GM21367 (cell line): Measurements from ENCODE around the gene SLC34A1.
"Not testable (repeated sequence)": the region's sequence is repeated elsewhere in the genome, so short reads cannot be mapped to it uniquely, and the experiment has no call there.

Experiments used
- ATAC-seq: cut with Tn5 transposase; IDR thresholded peaks from one replicate; pipeline ENCODE4 v1.9.1; 2021; ENCODE audit not compliant: unreplicated experiment

The SLC34A1 gene

DNA sequence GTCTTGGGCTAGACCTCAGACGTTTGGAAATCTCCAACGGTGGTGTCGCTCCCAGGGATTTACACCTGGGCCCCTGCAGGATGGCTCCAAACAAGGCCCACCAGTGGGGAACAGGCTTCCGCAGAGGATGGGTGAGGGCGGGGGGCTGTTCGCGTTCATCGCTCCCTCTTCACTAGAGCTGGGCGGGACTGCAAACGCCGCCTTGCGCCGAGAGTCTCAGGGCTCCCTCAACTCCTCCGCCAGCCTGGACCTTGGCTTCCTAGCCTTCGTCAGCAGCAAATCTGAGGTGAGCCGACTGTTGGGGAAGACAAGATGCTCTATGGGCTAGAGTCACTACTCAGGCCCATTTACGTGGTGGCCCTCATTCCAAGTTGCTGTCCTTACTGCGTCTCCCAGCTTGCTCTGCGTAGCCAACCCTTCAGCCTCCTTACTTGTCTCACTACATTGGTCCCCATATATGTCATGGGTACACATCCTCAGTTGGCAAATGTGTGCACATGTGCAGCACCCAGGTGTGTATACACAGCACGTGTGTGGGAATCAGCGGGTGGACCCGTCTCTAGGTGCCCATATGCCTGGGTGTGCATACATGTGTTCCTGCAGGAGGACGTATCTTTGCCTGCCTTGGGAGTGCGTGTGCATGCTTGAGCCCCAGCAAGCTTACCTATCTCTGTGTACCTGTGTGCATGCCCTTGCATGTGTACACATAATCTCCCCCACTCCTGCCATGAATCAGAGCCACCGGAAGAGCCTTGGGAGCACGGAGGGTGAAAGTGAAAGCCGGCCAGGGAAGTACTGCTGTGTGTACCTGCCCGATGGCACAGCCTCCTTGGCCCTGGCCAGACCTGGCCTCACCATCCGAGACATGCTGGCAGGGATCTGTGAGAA lies 16.0 kb upstream of the SLC34A1 start:
- ATAC-seq = no peak

- no peak for ATAC-seq
These were observed 15.2 kb upstream of the SLC34A1 start for GRCh38 chr5:177368869-177369644.

GRCh38 chr5:177369645-177370440 lies 14.4 kb upstream of the SLC34A1 start:
- no peak for ATAC-seq

- ATAC-seq = no peak
These were observed 13.6 kb upstream of the SLC34A1 start for GRCh38 chr5:177370488-177371119.

DNA sequence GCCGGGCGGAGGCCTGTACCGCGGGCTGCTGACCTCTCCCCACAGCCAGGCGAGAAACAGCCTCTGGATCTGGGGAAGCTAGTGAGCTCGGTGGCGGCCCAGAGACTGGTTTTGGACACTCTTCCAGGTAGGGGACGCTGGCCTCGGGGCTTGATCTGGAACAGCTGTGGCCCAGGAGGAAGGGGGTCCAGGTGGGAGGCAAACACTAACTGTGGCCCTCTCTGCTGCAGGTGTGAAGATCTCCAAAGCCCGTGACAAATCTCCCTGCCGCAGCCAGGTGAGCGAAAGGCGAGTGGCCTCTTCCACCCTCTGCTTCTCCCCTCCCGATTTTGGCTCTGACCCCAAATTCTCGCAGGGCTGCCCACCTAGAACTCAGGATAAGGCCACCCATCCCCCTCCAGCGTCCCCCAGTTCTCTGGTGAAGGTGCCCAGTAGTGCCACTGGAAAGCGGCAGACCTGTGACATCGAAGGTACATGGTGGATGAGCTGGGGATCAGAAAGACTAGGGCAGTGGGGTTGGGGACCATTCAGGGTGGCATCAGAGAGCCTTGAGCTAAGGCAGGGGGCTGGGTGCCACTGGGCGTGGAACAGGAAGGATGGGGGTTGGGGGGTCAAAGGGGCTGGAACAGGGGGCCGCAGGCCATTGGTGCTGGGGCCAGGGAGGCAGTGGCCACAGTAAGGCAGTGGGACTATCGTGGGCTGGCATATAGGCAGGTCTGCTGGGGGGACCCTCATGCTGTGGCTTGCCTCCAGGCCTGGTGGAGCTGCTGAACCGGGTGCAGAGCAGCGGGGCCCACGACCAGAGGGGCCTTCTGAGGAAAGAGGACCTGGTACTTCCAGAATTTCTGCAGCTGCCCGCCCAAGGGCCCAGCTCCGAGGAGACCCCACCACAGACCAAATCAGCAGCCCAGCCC lies 12.9 kb upstream of the SLC34A1 start:
- ATAC-seq = no peak

- ATAC-seq = no peak
These were observed 12.0 kb upstream of the SLC34A1 start for GRCh38 chr5:177372034-177372896.

DNA sequence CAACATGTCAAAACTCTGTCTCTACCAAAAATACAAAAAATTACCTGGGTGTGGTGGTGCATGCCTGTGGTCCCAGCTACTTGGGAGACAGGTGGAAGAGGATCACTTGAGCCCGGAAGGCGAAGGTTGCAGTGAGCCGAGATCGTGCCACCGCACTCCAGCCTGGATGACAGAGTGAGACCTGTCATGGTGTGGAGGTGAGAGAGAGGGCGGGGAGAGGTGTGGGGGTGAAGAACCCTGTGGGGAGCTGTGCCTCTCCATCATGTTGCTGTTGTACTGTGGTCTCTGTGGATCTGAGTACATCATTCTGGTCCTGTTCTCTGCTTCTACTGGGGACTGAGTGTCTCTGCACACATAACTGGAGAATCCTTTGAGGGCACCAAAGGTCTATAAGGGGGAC lies 11.3 kb upstream of the SLC34A1 start:
- ATAC-seq = no peak

DNA sequence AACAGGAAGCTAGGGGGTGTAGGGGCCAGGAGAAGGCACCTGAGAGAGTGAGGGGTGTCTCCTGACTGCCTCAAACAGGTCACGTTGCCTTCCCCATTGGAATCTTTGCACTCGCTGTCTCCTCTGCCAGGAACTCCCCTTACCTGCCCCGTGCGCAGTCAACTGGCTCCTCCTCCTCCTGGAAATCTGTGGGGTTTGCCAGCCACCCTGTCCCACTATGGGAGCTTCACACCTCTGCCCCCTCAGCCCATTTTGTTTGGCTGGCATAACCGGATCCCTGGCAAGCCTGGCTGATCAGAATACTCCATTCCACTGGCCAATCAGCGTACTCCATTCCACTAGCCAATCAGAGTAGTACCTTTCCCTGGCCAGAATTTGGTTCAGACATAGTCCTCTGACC lies 10.4 kb upstream of the SLC34A1 start:
- ATAC-seq = no peak

DNA sequence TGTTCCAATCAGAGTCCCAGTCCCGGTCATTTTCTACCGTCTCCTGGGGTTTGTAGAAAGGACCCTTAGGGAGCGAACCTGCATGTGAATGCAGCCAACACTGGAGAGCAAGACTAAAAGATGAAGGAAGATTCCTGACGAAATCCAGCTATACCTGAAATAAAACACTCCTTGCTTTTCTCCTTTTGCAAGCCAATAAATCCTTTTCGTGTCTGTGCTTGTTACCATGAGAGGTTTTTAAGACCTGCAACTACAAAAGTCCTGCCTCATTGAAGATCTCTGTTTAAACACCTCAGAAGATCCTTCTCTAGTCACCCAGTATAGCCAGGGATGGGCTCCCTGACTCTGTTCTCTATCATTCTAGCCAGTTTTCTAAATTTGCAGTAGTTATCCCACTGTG lies 10.0 kb upstream of the SLC34A1 start:
- ATAC-seq = no peak

DNA sequence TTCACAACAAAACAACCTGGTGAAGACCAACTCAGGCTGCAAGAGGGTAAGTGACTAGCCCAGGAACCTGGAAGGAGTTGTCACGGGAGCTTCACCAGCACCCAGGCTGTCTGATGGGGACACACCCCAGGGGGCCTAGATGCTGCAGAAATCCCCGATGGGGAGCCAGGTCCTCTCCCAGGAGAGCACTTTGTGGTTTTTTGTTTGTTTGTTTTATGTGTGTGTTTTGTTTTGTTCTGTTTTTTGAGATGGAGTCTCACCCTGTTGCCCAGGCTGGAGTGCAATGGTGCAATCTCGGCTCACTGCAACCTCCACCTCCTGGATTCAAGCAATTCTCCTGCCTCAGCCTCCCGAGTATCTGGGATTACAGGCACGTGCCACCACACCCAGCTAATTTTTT lies 8.7 kb upstream of the SLC34A1 start:
- ATAC-seq = not testable (repeated sequence)

DNA sequence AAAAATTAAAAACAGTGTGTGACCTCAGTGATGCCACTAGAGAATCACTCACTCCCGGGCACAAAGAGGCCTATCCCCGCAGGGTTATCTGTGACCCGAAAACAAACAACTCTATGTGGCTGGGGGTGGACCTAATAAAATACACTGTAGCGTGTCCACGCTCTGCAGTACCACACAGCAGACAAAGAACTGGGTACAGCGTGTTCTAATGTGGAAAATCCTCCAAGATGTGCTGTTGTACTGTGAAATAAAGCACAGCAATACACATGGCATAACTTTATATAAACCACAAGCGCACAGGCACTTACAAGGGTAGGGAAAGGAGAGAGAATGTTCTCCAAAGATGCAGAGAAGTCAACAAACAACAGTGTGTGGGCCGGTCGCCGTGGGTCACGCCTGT lies 8.1 kb upstream of the SLC34A1 start:
- ATAC-seq = no peak

- no peak for ATAC-seq
These were observed 6.1 kb upstream of the SLC34A1 start for GRCh38 chr5:177377851-177378776.

DNA sequence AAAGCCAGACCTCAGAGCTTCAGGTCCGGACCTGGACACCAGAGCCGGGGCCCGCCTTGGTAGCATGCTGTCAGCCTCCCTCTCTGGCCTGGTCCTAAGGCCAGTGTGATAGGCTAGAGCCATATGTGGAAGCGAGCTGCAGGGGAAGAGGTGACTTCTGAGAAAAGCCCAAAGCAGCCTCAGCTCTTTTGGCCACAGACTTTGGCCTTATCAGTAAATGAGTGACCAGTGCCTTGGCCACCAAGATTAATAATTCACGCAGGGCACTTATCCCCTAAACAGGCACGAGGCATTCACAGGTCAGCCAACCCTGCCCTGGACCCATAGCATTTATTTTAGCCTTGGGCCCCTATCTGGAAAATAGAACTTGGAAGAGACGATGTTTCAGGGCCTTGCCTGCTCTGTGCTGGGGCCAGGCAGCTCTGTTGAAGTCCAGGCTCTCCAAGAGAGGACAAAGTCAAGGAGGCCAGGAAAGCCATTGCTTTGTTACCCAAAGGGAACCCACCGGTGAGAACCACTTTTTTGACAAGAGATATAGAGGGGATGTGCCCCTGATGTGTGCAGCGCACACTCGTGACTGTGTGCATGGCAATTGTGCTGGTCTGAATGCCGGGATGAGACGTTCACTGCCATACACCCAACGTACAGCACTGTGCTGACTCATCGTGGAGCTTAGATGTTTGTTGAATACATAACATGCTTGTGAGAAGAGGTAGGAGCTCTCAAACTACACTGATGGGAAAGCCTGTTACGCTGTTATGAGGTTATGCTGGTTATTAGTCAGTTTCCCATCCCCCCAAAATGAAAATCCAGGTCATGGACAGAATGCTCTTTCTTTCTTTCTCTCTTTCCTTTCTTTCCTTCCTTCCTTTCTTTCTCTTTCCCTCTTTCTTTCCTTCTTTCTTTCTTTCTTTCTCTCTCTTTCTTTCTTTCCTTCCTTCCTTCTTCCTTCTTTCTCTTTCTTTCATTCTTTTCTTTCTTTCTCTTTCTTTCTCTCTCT lies 5.0 kb upstream of the SLC34A1 start:
- ATAC-seq = no peak

GRCh38 chr5:177380805-177381126 lies 3.5 kb upstream of the SLC34A1 start:
- no peak for ATAC-seq

DNA sequence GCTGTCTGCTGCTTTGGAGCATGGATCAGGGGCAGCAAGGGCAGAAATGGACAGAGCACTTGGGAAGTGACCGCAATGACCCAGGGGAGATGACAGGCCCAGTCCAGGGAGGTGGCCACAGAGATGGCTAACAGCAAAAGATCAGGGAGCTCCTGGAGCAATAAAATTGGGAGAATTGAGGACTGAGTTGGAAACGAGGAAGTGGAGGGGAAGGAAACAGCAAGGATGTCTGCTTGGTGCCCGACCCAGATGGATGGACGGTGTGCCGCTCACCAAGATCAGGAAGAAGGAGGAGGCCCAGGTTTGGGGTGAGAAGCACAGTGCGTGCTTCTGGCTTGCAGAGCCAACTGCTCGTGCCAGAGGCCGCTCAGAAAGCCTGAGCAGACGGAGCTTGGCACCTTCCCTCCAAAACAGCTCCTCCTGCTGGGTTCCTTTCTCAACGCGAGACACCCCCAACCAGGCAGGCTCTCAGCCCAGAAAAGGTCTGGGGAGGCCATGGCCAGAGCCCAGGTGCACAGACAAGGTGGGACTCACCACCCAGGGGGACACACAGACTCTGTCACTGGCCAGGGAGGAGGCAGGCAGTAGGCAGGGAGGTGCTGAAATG lies 1.7 kb upstream of the SLC34A1 start:
- ATAC-seq = no peak

- no peak for ATAC-seq
These were observed 1.1 kb upstream of the SLC34A1 start for GRCh38 chr5:177383181-177383580.
